Measurements from ENCODE around the gene RAB18. TPM values are rescaled to one million over a fixed set of nuclear protein-coding genes. Genes with fewer than 3 reads are reported as not detected.

Gene RAB18
- total and polyA plus RNA-seq, 10 of the 15 experiments (the other 5 are each of a cell fraction or from before 2014, with no cell fraction given), result 13.4 to 98.8 (median 42.1) TPM

DNA sequence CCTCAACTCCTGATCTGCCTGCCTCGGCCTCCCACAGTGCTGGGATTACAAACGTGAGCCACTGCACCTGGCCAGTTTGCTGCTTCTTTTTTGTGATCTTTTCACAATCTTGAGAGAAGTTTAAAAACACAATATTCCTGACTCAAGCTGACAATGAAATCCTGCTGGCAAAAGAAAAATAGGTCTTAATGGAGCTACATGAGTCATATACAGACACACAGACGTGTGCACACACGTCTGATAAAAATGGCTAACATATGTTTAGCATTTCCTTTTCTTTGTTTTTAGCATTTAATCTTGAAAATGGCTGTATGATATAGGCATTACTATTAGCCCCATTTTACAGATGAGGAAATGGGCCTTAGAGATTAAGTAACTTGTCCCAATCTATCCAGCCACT, 29.4 kb upstream of the RAB18 start:
- H3K4me3 ChIP-seq, result no peak overlapping the region
- H3K9ac ChIP-seq (ENCODE audit: control insufficient read depth, insufficient read depth, low read length), result no peak overlapping the region
- no peak for DNase-seq (ENCODE audit: low read depth, low spot score)
- no peaks in the 10 kb centered on the region for H4K20me1 ChIP-seq (ENCODE audit: control insufficient read depth, insufficient read depth)
- no peak overlapping the region for H3K4me2 ChIP-seq (ENCODE audit: control insufficient read depth, insufficient read depth)
- no peak for FAIRE-seq
- no peak overlapping the region for H2AFZ ChIP-seq (ENCODE audit: control insufficient read depth, low read depth, low read length)
- no peak for ATAC-seq
- no peaks in the 10 kb centered on the region for H3K79me2 ChIP-seq (ENCODE audit: control insufficient read depth, insufficient read depth, low read length)
- no peaks in the 10 kb centered on the region for H3K36me3 ChIP-seq (ENCODE audit: control insufficient read depth in 2 of 2, insufficient read depth in 2 of 2, low read length in 1 of 2)
- no TSS peak for BruUV-seq (replicated peaks)
- in situ Hi-C loops (cut with MboI) (no loop called here), intact Hi-C loops (cut with micrococcal nuclease; ENCODE audit: unreplicated experiment) (no loop called here)
- WGBS (ENCODE audit: insufficient coverage, insufficient replicate concordance, low lambda C conversion rate, missing lambda C conversion rate), result 8% methylated on average over 4 of the region's 4 CpGs
- H3K4me1 ChIP-seq (ENCODE audit: control insufficient read depth, insufficient read depth, low read length), result no peaks in the 10 kb centered on the region
- CTCF ChIA-PET, result no interaction called here
- no peak overlapping the region for H3K27ac ChIP-seq (ENCODE audit: control insufficient read depth, insufficient read depth)
- SMC1A ChIA-PET (ENCODE audit: uncharacterized antibody, unreplicated experiment), result no interaction called here
- TF ChIP-seq HDGF (IDR thresholded peaks at IDR 0.05) (no peak), MYB (IDR thresholded peaks at IDR 0.05; ENCODE audit: borderline replicate concordance, low read depth, low read length) (no peak), KLF5 (IDR thresholded peaks at IDR 0.05; ENCODE audit: partially characterized antibody) (no peak), DPF2 (IDR thresholded peaks at IDR 0.05) (no peak), NR2C1 (IDR thresholded peaks at IDR 0.05) (no peak), ZNF622 (IDR thresholded peaks at IDR 0.05) (no peak), IKZF1 (conservative IDR thresholded peaks at IDR 0.05) (no peak), RB1 (IDR thresholded peaks at IDR 0.05; ENCODE audit: borderline replicate concordance) (no peak), ZSCAN29 (IDR thresholded peaks at IDR 0.05) (no peak), KAT2A (conservative IDR thresholded peaks at IDR 0.05; ENCODE audit: control insufficient read depth, low read depth, low read length) (no peak)
- TF ChIP-seq, protein P1, sequence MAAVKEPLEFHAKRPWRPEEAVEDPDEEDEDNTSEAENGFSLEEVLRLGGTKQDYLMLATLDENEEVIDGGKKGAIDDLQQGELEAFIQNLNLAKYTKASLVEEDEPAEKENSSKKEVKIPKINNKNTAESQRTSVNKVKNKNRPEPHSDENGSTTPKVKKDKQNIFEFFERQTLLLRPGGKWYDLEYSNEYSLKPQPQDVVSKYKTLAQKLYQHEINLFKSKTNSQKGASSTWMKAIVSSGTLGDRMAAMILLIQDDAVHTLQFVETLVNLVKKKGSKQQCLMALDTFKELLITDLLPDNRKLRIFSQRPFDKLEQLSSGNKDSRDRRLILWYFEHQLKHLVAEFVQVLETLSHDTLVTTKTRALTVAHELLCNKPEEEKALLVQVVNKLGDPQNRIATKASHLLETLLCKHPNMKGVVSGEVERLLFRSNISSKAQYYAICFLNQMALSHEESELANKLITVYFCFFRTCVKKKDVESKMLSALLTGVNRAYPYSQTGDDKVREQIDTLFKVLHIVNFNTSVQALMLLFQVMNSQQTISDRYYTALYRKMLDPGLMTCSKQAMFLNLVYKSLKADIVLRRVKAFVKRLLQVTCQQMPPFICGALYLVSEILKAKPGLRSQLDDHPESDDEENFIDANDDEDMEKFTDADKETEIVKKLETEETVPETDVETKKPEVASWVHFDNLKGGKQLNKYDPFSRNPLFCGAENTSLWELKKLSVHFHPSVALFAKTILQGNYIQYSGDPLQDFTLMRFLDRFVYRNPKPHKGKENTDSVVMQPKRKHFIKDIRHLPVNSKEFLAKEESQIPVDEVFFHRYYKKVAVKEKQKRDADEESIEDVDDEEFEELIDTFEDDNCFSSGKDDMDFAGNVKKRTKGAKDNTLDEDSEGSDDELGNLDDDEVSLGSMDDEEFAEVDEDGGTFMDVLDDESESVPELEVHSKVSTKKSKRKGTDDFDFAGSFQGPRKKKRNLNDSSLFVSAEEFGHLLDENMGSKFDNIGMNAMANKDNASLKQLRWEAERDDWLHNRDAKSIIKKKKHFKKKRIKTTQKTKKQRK (IDR thresholded peaks at IDR 0.05; ENCODE audit: low read depth, low read length), result no peak
- TF ChIP-seq, protein P2, sequence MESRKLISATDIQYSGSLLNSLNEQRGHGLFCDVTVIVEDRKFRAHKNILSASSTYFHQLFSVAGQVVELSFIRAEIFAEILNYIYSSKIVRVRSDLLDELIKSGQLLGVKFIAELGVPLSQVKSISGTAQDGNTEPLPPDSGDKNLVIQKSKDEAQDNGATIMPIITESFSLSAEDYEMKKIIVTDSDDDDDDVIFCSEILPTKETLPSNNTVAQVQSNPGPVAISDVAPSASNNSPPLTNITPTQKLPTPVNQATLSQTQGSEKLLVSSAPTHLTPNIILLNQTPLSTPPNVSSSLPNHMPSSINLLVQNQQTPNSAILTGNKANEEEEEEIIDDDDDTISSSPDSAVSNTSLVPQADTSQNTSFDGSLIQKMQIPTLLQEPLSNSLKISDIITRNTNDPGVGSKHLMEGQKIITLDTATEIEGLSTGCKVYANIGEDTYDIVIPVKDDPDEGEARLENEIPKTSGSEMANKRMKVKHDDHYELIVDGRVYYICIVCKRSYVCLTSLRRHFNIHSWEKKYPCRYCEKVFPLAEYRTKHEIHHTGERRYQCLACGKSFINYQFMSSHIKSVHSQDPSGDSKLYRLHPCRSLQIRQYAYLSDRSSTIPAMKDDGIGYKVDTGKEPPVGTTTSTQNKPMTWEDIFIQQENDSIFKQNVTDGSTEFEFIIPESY (IDR thresholded peaks at IDR 0.05), result no peak
- TF ChIP-seq, protein P3, sequence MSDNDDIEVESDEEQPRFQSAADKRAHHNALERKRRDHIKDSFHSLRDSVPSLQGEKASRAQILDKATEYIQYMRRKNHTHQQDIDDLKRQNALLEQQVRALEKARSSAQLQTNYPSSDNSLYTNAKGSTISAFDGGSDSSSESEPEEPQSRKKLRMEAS (IDR thresholded peaks at IDR 0.05; ENCODE audit: low read depth, low read length), result no peak
- no peaks in the 10 kb centered on the region for H3K9me3 ChIP-seq (replicated peaks; ENCODE audit: control insufficient read depth, insufficient read depth, low read length)
- POLR2A ChIA-PET, result interaction anchor here (0.6 kb wide), 1 partner anchor 1082 kb away, joined by 4 read pairs; no protein-coding TSS in a partner anchor
- RAD21 ChIA-PET (ENCODE audit: unreplicated experiment), result interaction anchor here (1.0 kb wide), 1 partner anchor 27 kb away, joined by 3 read pairs; no protein-coding TSS in a partner anchor
- no peaks in the 10 kb centered on the region; a peak in 3 of 4 replicates for H3K27me3 ChIP-seq (replicated peaks in 1 of 2; ENCODE audit: control insufficient read depth in 2 of 2, insufficient read depth in 2 of 2, low read length in 1 of 2)

Data from GM12878 (cell line).